Small intestine (tissue), 7 donors: Measurements from ENCODE around the gene VOPP1. TPM values are rescaled to one million over a fixed set of nuclear protein-coding genes. Genes with fewer than 3 reads are reported as not detected.

ENCODE experiments used
- DNase-seq, 2 donors: peaks; one replicate each; pipeline versions ENCODE4 v3.0.0 to v3.0.0-alpha.2; 2013
- FAIRE-seq: peaks from 2 replicates; lab custom pipeline; 2012; peaks lifted over from hg19 to GRCh38; lab: Jason Lieb, UNC
- H3K27ac ChIP-seq, 3 donors: one replicate each; pipeline ENCODE4 v1.5.1; 2013; ENCODE audit warnings: low read length in 2 of 3, mild to moderate bottlenecking in 2 of 3, control low read depth in 1 of 3, inconsistent platforms in 1 of 3, low read depth in 1 of 3, moderate library complexity in 1 of 3
- H3K27me3 ChIP-seq, 3 donors: one replicate each; pipeline ENCODE4 v1.6.1; 2013; ENCODE audit warnings: low read length in 3 of 3, inconsistent platforms in 1 of 3; ENCODE audit not compliant: control insufficient read depth in 3 of 3, insufficient read depth in 3 of 3
- H3K36me3 ChIP-seq, 3 donors: one replicate each; pipeline ENCODE4 v1.6.1; 2013; ENCODE audit warnings: low read length in 3 of 3, inconsistent platforms in 1 of 3, low read depth in 1 of 3, mild to moderate bottlenecking in 1 of 3, moderate library complexity in 1 of 3; ENCODE audit not compliant: control insufficient read depth in 3 of 3, insufficient read depth in 2 of 3
- H3K4me1 ChIP-seq, 3 donors: one replicate each; pipeline ENCODE4 v1.6.1; 2013; ENCODE audit warnings: low read length in 2 of 3, inconsistent platforms in 1 of 3, low read depth in 1 of 3, mild to moderate bottlenecking in 1 of 3, moderate library complexity in 1 of 3; ENCODE audit not compliant: control insufficient read depth in 3 of 3, insufficient read depth in 2 of 3
- H3K4me3 ChIP-seq, 3 donors: one replicate each; pipeline ENCODE4 v1.5.1; 2013; ENCODE audit warnings: low read length in 3 of 3, control low read depth in 1 of 3, inconsistent platforms in 1 of 3, low read depth in 1 of 3, mild to moderate bottlenecking in 1 of 3, moderate library complexity in 1 of 3
- H3K9me3 ChIP-seq, 2 donors: one replicate each; pipeline ENCODE4 v1.6.1; 2013; ENCODE audit warnings: low read depth in 1 of 2, low read length in 1 of 2; ENCODE audit not compliant: control insufficient read depth in 2 of 2, insufficient read depth in 1 of 2
- WGBS, 3 donors: extraction: QIAGEN DNeasy Blood & Tissue Kit; methylation state at CpG; one replicate each; pipeline ENCODE4 v1.1.7; 2013; 5-methylcytosine and 5-hydroxymethylcytosine counted together
- polyA plus RNA-seq, 4 donors: library from polyadenylated mRNA; stranded (reverse) in 3 of 4; unstranded in 1 of 4; fragments of 200-250 nt in 3 of 4; fragments of 120-200 nt in 1 of 4; gene quantifications; one replicate each; pipeline versions ENCODE4 v1.2.1 to v1.2.3, GENCODE V29; 2013
- donor health status: healthy with polysubstance abuse.
- donor health status: control.
- donor health status: control.
- donor health status: Bipolar disorder and iron deficiency.
- donor health status: healthy.

The VOPP1 gene
- polyA plus RNA-seq, 4 donors = 24.6 to 37.8 (median 33.1) TPM

GRCh38 chr7:55497521-55497920 is 74.8 kb downstream of the VOPP1 start:
- DNase-seq (no peak), FAIRE-seq (no peak)
- 95 to 100% (median 95%) methylated on average over 7 of the region's 7 CpGs for WGBS, 3 donors
- peaks cover 5 to 37% (median 9%) of the 10 kb centered on the region in 3 donors for H3K36me3 ChIP-seq
- H3K4me3 ChIP-seq = no peak overlapping the region
- no peak overlapping the region for H3K27ac ChIP-seq
- H3K4me1 ChIP-seq = no peaks in the 10 kb centered on the region
- H3K9me3 ChIP-seq = no peaks in the 10 kb centered on the region
- no peaks in the 10 kb centered on the region for H3K27me3 ChIP-seq

DNA sequence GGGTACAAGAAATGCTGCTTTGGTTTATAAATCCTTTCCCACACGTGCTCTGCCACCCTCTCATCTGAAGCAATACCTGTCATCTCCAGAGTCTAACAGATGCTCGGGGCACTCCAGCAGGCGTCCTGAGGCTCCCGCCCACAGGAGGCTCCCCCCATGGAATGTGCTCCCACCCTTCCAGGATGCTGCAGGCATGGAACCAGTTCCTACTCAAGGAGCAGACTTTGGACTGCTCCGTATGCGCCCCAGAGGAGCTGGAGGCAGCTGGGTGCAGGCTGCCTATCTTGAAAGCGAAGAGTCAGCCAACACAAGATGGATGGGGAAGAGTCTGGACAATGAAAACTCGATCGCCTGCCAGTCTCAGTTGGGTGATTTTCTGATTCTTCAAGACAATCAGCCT is 75.4 kb downstream of the VOPP1 start:
- DNase-seq = no peak
- Histone ChIP-seq H3K27ac (no peak overlapping the region), H3K4me3 (no peak overlapping the region), H3K9me3 (no peaks in the 10 kb centered on the region), H3K36me3 (peaks cover 9 to 41% (median 10%) of the 10 kb centered on the region in 3 donors), H3K27me3 (no peaks in the 10 kb centered on the region), H3K4me1 (no peaks in the 10 kb centered on the region)
- no peak for FAIRE-seq
- WGBS, 3 donors = 86 to 88% (median 87%) methylated on average over 9 of the region's 9 CpGs

DNA sequence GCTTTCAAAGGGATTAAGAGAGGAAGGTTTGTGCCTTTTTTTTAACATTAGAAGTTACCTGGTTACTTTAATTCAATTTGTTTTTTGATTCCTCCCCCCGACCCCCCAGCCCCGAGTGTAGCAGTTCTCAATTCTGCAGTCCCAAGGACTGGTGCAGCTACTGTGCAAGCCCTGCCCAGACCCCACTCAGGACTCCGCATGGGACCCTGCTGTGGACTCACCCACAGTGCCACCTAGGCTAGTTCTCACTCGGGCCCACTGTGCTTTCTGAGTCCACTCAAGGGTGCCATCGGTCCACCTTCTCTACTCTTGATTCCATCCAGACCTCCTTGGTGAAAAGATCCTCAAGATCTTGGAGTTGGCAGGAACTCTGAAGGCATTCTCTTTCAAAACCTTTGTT is 77.4 kb downstream of the VOPP1 start:
- H3K27ac ChIP-seq = no peak overlapping the region
- no peaks in the 10 kb centered on the region for H3K9me3 ChIP-seq
- no peak overlapping the region for H3K4me3 ChIP-seq
- DNase-seq = no peak
- WGBS, 3 donors = 94 to 96% (median 96%) methylated on average over 5 of the region's 5 CpGs
- H3K36me3 ChIP-seq = peaks cover 13 to 49% (median 15%) of the 10 kb centered on the region in 3 donors
- no peaks in the 10 kb centered on the region for H3K4me1 ChIP-seq
- no peaks in the 10 kb centered on the region for H3K27me3 ChIP-seq
- FAIRE-seq = no peak

DNA sequence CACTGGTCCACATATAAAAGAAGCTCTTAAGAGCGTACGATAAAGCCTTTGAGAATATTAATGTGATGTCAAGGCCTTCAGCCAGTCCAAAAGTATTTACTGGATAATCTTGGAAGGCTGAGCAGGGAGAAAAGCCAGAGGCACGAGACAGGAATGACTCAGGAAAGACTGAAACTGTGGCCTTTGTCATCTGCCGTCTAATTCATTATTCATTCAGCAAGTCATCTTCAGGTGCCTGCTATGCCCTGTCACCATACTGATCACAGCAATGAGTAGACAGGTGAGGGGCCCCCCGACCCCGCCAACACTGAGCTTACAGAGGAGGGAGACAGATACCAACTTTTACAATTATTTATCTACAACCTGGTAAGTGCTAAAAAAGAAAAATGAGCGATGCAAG is 78.9 kb downstream of the VOPP1 start:
- H3K4me3 ChIP-seq = no peak overlapping the region
- DNase-seq (no peak), FAIRE-seq (no peak)
- H3K4me1 ChIP-seq = no peaks in the 10 kb centered on the region
- H3K27me3 ChIP-seq = no peaks in the 10 kb centered on the region
- H3K9me3 ChIP-seq = no peaks in the 10 kb centered on the region
- H3K36me3 ChIP-seq = peaks cover 16 to 63% (median 18%) of the 10 kb centered on the region in 3 donors
- 82 to 93% (median 83%) methylated on average over 7 of the region's 7 CpGs for WGBS, 3 donors
- H3K27ac ChIP-seq = no peak overlapping the region

DNA sequence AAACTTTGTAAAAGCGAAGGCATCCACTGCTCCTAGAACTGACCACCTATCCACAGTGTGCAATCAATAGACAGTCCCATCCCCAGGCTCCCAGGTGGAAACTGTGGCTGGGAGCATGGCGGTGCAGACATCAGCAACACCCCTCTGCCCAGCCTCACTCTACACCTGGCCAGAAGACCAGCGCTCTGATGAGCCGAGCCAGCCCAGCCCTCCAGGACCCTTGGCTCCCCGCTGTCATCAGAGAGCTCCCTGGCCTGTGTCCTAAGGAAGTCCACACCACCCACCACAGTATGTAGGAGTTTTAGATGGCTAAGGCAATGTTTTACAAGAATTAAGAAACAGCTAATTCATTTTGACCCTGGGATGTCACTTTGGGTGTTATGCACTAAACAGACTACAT is 81.0 kb downstream of the VOPP1 start:
- no peaks in the 10 kb centered on the region for H3K4me1 ChIP-seq
- no peak overlapping the region for H3K4me3 ChIP-seq
- FAIRE-seq (no peak), DNase-seq (no peak)
- peaks cover 15 to 60% (median 20%) of the 10 kb centered on the region in 3 donors for H3K36me3 ChIP-seq
- WGBS, 3 donors = 98 to 99% (median 99%) methylated on average over 5 of the region's 5 CpGs
- H3K27me3 ChIP-seq = no peaks in the 10 kb centered on the region
- no peaks in the 10 kb centered on the region for H3K9me3 ChIP-seq
- no peak overlapping the region for H3K27ac ChIP-seq

GRCh38 chr7:55490099-55490498 is 82.2 kb downstream of the VOPP1 start:
- Histone ChIP-seq H3K4me3 (no peak overlapping the region), H3K36me3 (peaks cover 13 to 57% (median 15%) of the 10 kb centered on the region in 3 donors), H3K9me3 (no peaks in the 10 kb centered on the region), H3K4me1 (no peaks in the 10 kb centered on the region), H3K27me3 (no peaks in the 10 kb centered on the region), H3K27ac (no peak overlapping the region)
- FAIRE-seq (no peak), DNase-seq (no peak)
- 91 to 99% (median 99%) methylated on average over 5 of the region's 5 CpGs for WGBS, 3 donors

- WGBS, 3 donors = 88 to 94% (median 94%) methylated on average over 6 of the region's 6 CpGs
- H3K4me1 ChIP-seq = no peaks in the 10 kb centered on the region
- peaks cover 11 to 53% (median 15%) of the 10 kb centered on the region in 3 donors for H3K36me3 ChIP-seq
- FAIRE-seq (no peak), DNase-seq (no peak)
- no peak overlapping the region for H3K4me3 ChIP-seq
- no peaks in the 10 kb centered on the region for H3K27me3 ChIP-seq
- H3K9me3 ChIP-seq = no peaks in the 10 kb centered on the region
- H3K27ac ChIP-seq = no peak overlapping the region
Observed at GRCh38 chr7:55489552-55489951, 82.8 kb downstream of the VOPP1 start.

DNA sequence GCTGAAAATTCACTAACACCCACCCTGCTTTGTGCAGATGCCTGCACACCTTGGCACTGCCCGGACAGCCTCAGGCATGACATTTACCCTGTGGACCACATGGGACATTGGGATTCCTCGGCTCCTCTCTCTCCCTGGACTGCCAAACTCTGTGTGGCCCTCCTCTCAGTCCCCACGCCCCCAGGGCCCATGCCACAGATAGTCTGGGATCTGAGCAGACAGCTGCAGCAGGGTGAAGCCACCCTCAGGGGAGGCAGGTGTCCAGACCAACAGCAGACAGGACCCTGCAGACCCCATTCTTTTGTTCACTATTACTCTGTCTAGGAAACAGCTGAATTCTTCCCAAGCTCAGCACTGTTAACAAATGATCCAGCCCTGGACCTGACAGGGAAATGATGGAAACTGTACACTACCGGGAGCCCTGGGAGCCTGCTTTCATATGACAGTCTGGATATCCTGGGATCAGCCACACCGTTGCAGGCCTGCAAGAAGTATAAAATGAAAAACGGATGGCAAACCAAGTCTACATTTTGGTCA is 83.4 kb downstream of the VOPP1 start:
- FAIRE-seq = no peak
- Histone ChIP-seq H3K4me3 (no peak overlapping the region), H3K27me3 (no peaks in the 10 kb centered on the region), H3K27ac (no peak overlapping the region), H3K36me3 (peaks cover 11 to 56% (median 15%) of the 10 kb centered on the region in 3 donors), H3K4me1 (no peaks in the 10 kb centered on the region), H3K9me3 (no peaks in the 10 kb centered on the region)
- DNase-seq = no peak
- 95 to 98% (median 96%) methylated on average over 6 of the region's 6 CpGs for WGBS, 3 donors

- H3K27ac ChIP-seq = no peak overlapping the region
- H3K9me3 ChIP-seq = no peaks in the 10 kb centered on the region
- H3K4me3 ChIP-seq = no peak overlapping the region
- peaks cover 11 to 56% (median 15%) of the 10 kb centered on the region in 3 donors for H3K36me3 ChIP-seq
- DNase-seq = no peak
- H3K27me3 ChIP-seq = no peaks in the 10 kb centered on the region
- H3K4me1 ChIP-seq = no peaks in the 10 kb centered on the region
- WGBS, 3 donors = 73 to 78% (median 75%) methylated on average over 6 of the region's 6 CpGs
- FAIRE-seq = no peak
Observed at GRCh38 chr7:55488216-55488615, 84.1 kb downstream of the VOPP1 start.
